ENCODE results near the gene KLHL35.

Gene KLHL35

GRCh38 chr11:75439495-75440120, 6.6 kb upstream of the KLHL35 start:
- Mint-ChIP-seq H3K36me3 (no peaks in the 10 kb centered on the region), H3K4me1 (no peaks in the 10 kb centered on the region), H3K9me3 (no peaks in the 10 kb centered on the region), H3K4me3 (no peak overlapping the region), H3K27ac (no peak overlapping the region), H3K27me3 (peaks cover 14 to 21% of the 10 kb centered on the region in 2 donors)
- ATAC-seq (replicated peaks) = no peak
- DNase-seq = no peak

DNA sequence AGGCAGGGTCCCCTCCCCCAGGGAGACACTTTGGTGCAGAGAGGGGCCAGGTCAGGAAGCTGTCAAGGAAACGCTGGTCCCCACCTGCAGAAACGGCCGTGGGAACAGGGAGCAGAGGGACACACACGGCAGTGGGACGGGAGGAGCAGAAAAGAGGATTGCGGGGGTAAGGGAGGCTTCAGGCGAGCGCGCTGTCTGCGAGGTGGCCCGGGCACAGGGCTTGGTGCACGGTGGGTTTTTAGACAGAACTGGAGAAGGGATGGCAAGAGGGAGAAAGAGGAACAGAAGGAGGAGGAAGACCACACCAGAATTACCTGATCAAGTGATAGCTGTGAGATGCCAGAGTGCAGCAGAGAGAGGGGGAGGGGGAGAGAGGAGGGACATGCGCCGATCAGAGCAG, 6.0 kb upstream of the KLHL35 start:
- DNase-seq (no peak), ATAC-seq (replicated peaks) (no peak)
- H3K4me3 Mint-ChIP-seq = no peak overlapping the region
- no peaks in the 10 kb centered on the region for H3K4me1 Mint-ChIP-seq
- no peaks in the 10 kb centered on the region for H3K9me3 Mint-ChIP-seq
- H3K36me3 Mint-ChIP-seq = no peaks in the 10 kb centered on the region
- no peak overlapping the region for H3K27ac Mint-ChIP-seq
- peaks cover 19 to 23% of the 10 kb centered on the region in 2 donors for H3K27me3 Mint-ChIP-seq

GRCh38 chr11:75437966-75438659, 5.1 kb upstream of the KLHL35 start:
- H3K27me3 Mint-ChIP-seq = peaks cover 27 to 30% of the 10 kb centered on the region in 2 donors
- no peak overlapping the region for H3K4me3 Mint-ChIP-seq
- no peak for DNase-seq
- H3K27ac Mint-ChIP-seq = no peak overlapping the region
- H3K36me3 Mint-ChIP-seq = no peaks in the 10 kb centered on the region
- no peaks in the 10 kb centered on the region for H3K4me1 Mint-ChIP-seq
- H3K9me3 Mint-ChIP-seq = no peaks in the 10 kb centered on the region
- no peak for ATAC-seq (replicated peaks)

GRCh38 chr11:75436806-75437205, 3.8 kb upstream of the KLHL35 start:
- H3K4me3 Mint-ChIP-seq = no peak overlapping the region
- peaks cover 0 to 5% of the 10 kb centered on the region in 2 donors for H3K4me1 Mint-ChIP-seq
- no peaks in the 10 kb centered on the region for H3K9me3 Mint-ChIP-seq
- no peak overlapping the region for H3K27ac Mint-ChIP-seq
- H3K36me3 Mint-ChIP-seq = no peaks in the 10 kb centered on the region
- no peak for ATAC-seq (replicated peaks)
- DNase-seq = no peak
- H3K27me3 Mint-ChIP-seq = peaks cover 40 to 43% of the 10 kb centered on the region in 2 donors

DNA sequence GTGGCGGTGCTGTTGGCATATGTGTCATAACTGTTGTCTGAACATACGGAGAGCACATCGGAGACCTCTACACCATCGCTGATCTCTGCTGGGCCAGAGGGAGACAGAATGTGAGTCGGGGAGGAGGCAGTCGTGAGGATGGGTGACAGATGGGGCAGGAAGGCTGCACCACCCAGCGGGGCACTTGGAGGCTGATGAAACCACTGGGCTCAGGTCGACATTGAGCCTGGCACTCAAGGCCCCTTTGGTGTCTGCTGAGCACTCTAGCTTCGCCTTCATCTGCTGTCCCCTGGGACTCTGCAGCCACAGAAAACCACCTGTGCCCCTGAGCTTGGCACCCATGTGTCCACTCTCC, 2.5 kb upstream of the KLHL35 start:
- Mint-ChIP-seq H3K4me3 (no peak overlapping the region), H3K27ac (no peak overlapping the region), H3K27me3 (peaks cover 49 to 56% of the 10 kb centered on the region in 2 donors), H3K36me3 (peaks cover 0 to 2% of the 10 kb centered on the region in 2 donors), H3K9me3 (no peaks in the 10 kb centered on the region), H3K4me1 (peaks cover 9 to 13% of the 10 kb centered on the region in 2 donors)
- no peak for DNase-seq
- ATAC-seq (replicated peaks) = no peak

DNA sequence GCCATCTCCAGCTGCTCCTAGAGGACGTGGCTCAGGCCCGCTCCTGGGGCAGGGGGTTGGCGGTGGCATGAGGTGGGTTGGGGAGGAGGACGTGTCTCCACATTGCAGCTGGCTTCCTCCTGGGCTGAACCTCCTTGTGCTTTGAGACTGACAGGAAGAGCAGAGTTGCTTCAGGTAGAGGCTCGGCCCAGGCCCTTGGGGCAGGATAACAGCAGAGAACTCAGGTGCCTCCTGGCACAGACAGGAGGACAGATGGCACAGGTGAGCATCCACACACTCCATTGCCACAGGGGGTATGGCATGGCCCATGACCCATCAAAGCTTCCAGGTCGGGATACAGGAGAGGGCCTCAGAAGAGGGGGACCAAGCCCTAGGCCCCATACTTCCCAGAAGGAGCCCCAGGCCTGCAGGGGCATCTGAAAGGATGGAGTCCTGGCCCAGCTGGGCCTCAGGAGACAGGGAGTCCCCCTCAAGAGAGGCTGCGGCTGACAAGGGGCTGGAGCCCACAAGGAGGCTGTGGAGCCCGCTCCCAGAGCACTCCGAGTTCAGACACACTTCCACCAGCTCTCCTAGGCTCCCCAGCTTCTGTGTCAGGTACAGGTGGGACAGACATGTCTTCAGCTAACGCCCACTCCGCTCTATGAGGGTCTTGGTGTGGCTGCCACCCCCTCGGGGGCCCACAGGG, 2.0 kb upstream of the KLHL35 start:
- Mint-ChIP-seq H3K9me3 (no peaks in the 10 kb centered on the region), H3K36me3 (peaks cover 0 to 3% of the 10 kb centered on the region in 2 donors), H3K4me1 (peaks cover 11 to 14% of the 10 kb centered on the region in 2 donors), H3K27me3 (peaks cover 51 to 59% of the 10 kb centered on the region in 2 donors), H3K4me3 (no peak overlapping the region), H3K27ac (no peak overlapping the region)
- no peak for DNase-seq
- no peak for ATAC-seq (replicated peaks)

DNA sequence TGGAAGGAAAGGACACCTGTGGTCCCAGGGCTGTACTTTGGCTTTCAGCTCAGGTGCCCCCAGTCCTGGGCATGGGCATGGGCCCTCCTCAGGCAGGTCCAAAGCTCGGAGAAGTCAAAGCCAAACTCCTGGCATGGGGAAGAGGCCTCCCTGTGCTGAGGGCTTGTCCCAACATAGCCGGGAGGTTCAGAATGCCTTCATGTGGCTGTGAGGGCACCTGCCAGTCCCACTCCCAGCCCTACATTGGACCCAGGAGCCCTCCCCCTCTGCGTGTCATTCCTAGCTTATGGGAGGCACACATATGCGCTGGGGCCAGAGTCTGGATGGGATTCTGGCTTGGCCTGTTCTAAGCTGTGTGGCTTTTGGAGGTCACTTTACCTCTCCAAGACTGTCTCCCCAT, 1.0 kb upstream of the KLHL35 start:
- Mint-ChIP-seq H3K4me1 (peaks cover 16 to 19% of the 10 kb centered on the region in 2 donors), H3K36me3 (peaks cover 4 to 7% of the 10 kb centered on the region in 2 donors), H3K4me3 (no peak overlapping the region), H3K9me3 (peaks cover 4% of the 10 kb centered on the region in 2 donors), H3K27ac (no peak overlapping the region), H3K27me3 (peaks cover 54 to 64% of the 10 kb centered on the region in 2 donors)
- DNase-seq = no peak
- ATAC-seq (replicated peaks) = no peak

GRCh38 chr11:75433443-75433842, 440 bp upstream of the KLHL35 start:
- Mint-ChIP-seq H3K9me3 (peaks cover 7 to 8% of the 10 kb centered on the region in 2 donors), H3K4me1 (peaks cover 21 to 23% of the 10 kb centered on the region in 2 donors), H3K4me3 (no peak overlapping the region), H3K27ac (no peak overlapping the region), H3K27me3 (peaks cover 53 to 67% of the 10 kb centered on the region in 2 donors), H3K36me3 (peaks cover 5 to 10% of the 10 kb centered on the region in 2 donors)
- ATAC-seq (replicated peaks) (no peak), DNase-seq (no peak)

DNA sequence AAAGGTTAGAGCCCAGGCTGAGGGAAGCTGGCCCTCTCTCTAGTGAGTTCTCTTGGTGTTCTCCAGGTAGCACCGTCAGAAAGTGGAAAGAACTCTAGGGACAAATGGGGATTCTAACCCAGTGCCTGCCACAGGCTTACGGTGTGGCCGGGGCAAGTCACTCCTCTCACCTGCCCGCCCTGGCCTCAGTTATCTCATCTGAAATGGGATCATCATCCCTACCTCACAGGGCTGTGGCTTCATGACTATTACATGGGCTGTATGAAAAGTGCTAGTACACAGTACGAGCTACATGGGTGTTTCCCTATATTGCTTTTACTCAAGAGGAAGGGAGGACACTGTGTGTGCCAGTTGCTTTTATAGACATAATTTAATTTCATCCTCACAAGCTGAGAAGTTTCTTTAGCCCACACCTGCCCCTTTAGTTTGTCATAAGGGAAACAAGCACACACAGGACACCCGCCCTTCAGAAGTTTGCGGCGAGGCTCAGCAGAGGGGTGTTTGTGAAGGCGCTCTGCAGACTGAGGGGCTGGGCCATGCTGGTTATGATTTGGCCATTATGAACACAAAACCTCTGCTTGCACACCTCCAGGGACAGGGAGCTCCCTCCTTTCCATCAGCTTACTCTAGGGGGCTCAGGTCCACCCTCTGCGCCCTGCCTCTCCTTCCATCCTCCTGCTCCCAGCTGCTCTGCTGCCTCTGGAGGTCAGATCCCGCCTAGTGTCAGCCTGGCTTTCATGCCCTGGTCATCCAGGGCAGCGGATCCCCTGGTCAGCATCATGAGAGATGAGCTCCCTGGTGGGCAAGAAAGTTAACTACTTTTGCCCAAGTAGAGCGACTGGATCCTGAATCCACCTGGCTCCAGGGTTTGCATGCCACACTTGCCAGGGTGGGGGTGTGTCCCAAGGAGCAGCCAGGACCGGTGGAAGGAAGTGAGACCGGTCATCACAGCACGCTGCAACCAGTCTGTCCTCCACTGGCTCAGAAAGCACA, 1.2 kb downstream of the KLHL35 start:
- ATAC-seq (replicated peaks) = no peak
- peaks cover 21 to 25% of the 10 kb centered on the region in 2 donors for H3K4me1 Mint-ChIP-seq
- H3K4me3 Mint-ChIP-seq = no peak overlapping the region
- H3K27ac Mint-ChIP-seq = no peak overlapping the region
- no peak for DNase-seq
- peaks cover 63 to 80% of the 10 kb centered on the region in 2 donors for H3K27me3 Mint-ChIP-seq
- peaks cover 5 to 14% of the 10 kb centered on the region in 2 donors for H3K36me3 Mint-ChIP-seq
- peaks cover 7 to 8% of the 10 kb centered on the region in 2 donors for H3K9me3 Mint-ChIP-seq

DNA sequence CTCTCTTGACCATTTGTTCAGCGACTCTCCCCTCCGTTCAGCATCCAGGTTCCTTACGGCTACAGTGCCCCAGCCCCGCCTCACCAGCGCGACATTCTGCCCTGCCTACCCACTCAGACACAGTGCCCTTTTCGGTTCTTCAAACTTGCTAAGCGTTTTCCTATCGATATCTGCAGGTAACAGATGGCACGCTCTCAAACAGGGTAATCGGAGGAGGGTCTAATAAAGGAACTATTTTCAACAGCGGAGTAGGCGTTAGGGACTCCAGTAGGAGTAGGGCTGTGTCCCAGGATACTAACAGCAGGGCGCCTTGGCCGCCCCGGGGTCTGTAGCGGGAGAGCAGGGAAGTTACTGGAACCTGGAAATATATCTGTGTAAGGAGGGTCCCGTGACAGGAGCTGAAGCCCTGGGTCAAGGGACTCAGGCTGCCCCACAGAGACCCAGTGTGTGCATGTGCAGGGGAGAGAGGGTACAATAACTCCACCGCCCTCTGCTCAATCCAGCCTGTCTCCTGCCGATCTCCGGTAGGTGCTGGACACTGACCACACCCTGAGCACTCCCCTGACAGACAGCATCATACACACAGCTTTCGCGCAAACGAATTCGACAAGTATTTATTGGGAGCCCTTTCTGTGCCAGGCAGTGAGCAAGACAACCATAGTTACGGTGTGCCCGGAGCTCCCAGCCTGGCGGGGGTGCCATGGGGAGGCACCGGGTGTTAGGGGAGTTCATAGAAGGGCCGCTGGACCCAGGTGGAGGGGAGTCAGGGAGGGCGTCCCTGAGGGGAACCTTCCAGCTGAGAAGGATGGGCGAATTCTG, 2.1 kb downstream of the KLHL35 start:
- Mint-ChIP-seq H3K4me1 (peaks cover 21 to 25% of the 10 kb centered on the region in 2 donors), H3K27me3 (peaks cover 63 to 83% of the 10 kb centered on the region in 2 donors), H3K4me3 (peak overlapping the region; percentile 80 to 89), H3K27ac (peak overlapping the region; percentile 92), H3K9me3 (peaks cover 7 to 8% of the 10 kb centered on the region in 2 donors), H3K36me3 (peaks cover 5 to 18% of the 10 kb centered on the region in 2 donors)
- DNase-seq (no peak), ATAC-seq (replicated peaks) (peak; percentile 44 to 46)

DNA sequence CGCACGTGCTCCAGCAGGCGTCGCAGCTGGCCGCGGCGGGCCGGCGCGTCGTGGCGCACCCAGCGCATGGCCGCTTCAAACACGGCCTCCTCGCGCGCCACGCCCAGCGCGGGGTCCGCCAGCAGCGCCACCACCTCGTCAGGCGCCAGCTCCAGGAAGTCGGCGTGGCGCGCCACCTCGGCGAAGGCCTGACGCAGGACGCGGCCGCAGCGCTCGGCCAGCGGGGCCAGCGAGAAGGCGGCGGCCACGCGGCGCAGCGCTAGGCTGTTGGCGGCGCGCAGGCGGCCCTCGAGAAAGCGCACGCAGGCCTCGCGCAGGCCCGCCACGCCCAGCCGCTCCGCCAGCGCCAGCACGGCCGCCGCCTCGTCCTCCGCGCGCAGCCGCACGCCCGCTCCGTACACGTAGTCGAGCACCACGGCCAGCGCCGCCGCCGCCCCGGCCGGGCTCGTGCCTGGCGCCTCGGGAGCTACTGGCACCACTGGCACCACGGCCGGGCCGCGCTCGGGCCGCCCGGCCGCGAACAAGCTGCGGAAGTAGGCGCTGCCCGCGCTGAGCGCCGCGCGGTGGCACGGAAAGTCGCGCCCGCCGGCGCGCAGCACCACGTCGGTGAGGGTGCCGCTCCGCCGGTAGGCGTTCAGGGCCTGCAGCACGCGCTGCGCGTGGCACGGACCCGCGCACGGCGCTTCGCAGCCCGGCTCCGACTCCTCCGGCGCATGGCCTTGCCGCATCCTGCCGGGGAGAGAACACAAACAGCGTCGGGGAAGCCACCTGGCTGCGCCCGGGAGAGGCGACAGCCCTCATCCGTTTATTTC, 2.9 kb downstream of the KLHL35 start:
- ATAC-seq (replicated peaks) (peak; percentile 72 to 81), DNase-seq (peak; percentile 54)
- H3K27ac Mint-ChIP-seq = peak overlapping the region; percentile 92
- peaks cover 63 to 79% of the 10 kb centered on the region in 2 donors for H3K27me3 Mint-ChIP-seq
- H3K4me3 Mint-ChIP-seq = peak overlapping the region; percentile 83 to 89
- H3K9me3 Mint-ChIP-seq = peaks cover 7 to 8% of the 10 kb centered on the region in 2 donors
- peaks cover 21 to 25% of the 10 kb centered on the region in 2 donors for H3K4me1 Mint-ChIP-seq
- H3K36me3 Mint-ChIP-seq = peaks cover 5 to 18% of the 10 kb centered on the region in 2 donors

GRCh38 chr11:75429641-75429901, 3.4 kb downstream of the KLHL35 start:
- Mint-ChIP-seq H3K27me3 (peaks cover 60 to 74% of the 10 kb centered on the region in 2 donors), H3K9me3 (peaks cover 7 to 8% of the 10 kb centered on the region in 2 donors), H3K27ac (peak overlapping the region; percentile 89), H3K4me1 (peaks cover 21 to 25% of the 10 kb centered on the region in 2 donors), H3K4me3 (peak overlapping the region; percentile 83), H3K36me3 (peaks cover 5 to 18% of the 10 kb centered on the region in 2 donors)
- DNase-seq (no peak), ATAC-seq (replicated peaks) (no peak)

Measured in stimulated activated naive B cell treated with anti-CD40 and anti-IgM and Interleukin-4, amounts not matched to agents 10 μg/mL and 1 μg/mL and 100 μg/mL, for 72 hours (primary cell).